Liver (tissue), 9 donors: Measurements from ENCODE around the gene MIOX. TPM values are rescaled to one million over a fixed set of nuclear protein-coding genes. Genes with fewer than 3 reads are reported as not detected.

ENCODE experiments used
- DNase-seq: peaks from one replicate; pipeline ENCODE4 v3.0.0-alpha.2; 2017; ENCODE audit warnings: low spot score
- H3K27ac ChIP-seq, 2 donors: one replicate each; pipeline ENCODE4 v1.7.0; 2013; ENCODE audit warnings: inconsistent platforms in 2 of 2, low read length in 2 of 2, control low read depth in 1 of 2, low read depth in 1 of 2, mild to moderate bottlenecking in 1 of 2
- H3K27me3 ChIP-seq, 4 donors: one replicate each; pipeline versions ENCODE4 v1.6.1 to v1.7.0; 2013; ENCODE audit warnings: low read length in 3 of 4, inconsistent platforms in 1 of 4, mild to moderate bottlenecking in 1 of 4, moderate library complexity in 1 of 4; ENCODE audit not compliant: control insufficient read depth in 4 of 4, insufficient read depth in 4 of 4
- H3K36me3 ChIP-seq, 4 donors: one replicate each; pipeline versions ENCODE4 v1.6.1 to v1.7.0; 2013; ENCODE audit warnings: low read length in 3 of 4, mild to moderate bottlenecking in 3 of 4, low read depth in 1 of 4, moderate library complexity in 1 of 4; ENCODE audit not compliant: control insufficient read depth in 4 of 4, insufficient read depth in 3 of 4
- H3K4me1 ChIP-seq, 4 donors: one replicate each; pipeline versions ENCODE4 v1.6.1 to v1.7.0; 2013; ENCODE audit warnings: low read length in 3 of 4, mild to moderate bottlenecking in 3 of 4, moderate library complexity in 1 of 4; ENCODE audit not compliant: control insufficient read depth in 4 of 4, insufficient read depth in 4 of 4
- H3K4me3 ChIP-seq, 3 donors: one replicate each; pipeline versions ENCODE4 v1.6.1 to v1.7.0; 2013; ENCODE audit warnings: low read length in 3 of 3, control low read depth in 1 of 3, low read depth in 1 of 3, mild to moderate bottlenecking in 1 of 3
- H3K9ac ChIP-seq, 2 donors: one replicate each; pipeline ENCODE4 v1.7.0; 2013; ENCODE audit warnings: low read length in 2 of 2, mild to moderate bottlenecking in 2 of 2, moderate library complexity in 2 of 2, control low read depth in 1 of 2, low read depth in 1 of 2
- H3K9me3 ChIP-seq, 4 donors: one replicate each; pipeline versions ENCODE4 v1.6.1 to v1.7.0; 2013; ENCODE audit warnings: low read length in 3 of 4; ENCODE audit not compliant: control insufficient read depth in 4 of 4
- ATF3 ChIP-seq: IDR thresholded peaks from 2 replicates; pipeline ENCODE4 v1.6.1; 2016; ENCODE audit warnings: antibody characterized with exemption
- EGR1 ChIP-seq, 2 donors: IDR thresholded peaks; 2 replicates each; pipeline ENCODE4 v1.6.1; 2016 to 2018; ENCODE audit warnings: antibody characterized with exemption in 2 of 2, low read depth in 2 of 2
- FOXA1 ChIP-seq: IDR thresholded peaks from 2 replicates; pipeline ENCODE4 v1.6.1; 2016; ENCODE audit warnings: antibody characterized with exemption
- FOXA2 ChIP-seq: IDR thresholded peaks from 2 replicates; pipeline ENCODE4 v1.6.1; 2016; ENCODE audit warnings: antibody characterized with exemption
- GABPA ChIP-seq, 2 donors: IDR thresholded peaks in 1 of 2; conservative IDR thresholded peaks in 1 of 2; 2 replicates each; pipeline ENCODE4 v1.6.1; 2016; ENCODE audit warnings: antibody characterized with exemption in 2 of 2, mild to moderate bottlenecking in 1 of 2, moderate library complexity in 1 of 2
- HNF4A ChIP-seq, 2 donors: conservative IDR thresholded peaks; 2 replicates each; pipeline ENCODE4 v1.6.1; 2016; ENCODE audit warnings: antibody characterized with exemption in 2 of 2, mild to moderate bottlenecking in 2 of 2
- HNF4G ChIP-seq: IDR thresholded peaks from 2 replicates; pipeline ENCODE4 v1.6.1; 2016; ENCODE audit warnings: antibody characterized with exemption
- JUND ChIP-seq, 2 donors: IDR thresholded peaks; 2 replicates each; pipeline ENCODE4 v1.6.1; 2016; ENCODE audit warnings: antibody characterized with exemption in 2 of 2
- MAX ChIP-seq: IDR thresholded peaks from 2 replicates; pipeline ENCODE4 v1.6.1; 2016; ENCODE audit warnings: antibody characterized with exemption
- NR2F2 ChIP-seq: IDR thresholded peaks from 2 replicates; pipeline ENCODE4 v1.6.1; 2016; ENCODE audit warnings: antibody characterized with exemption
- REST ChIP-seq: IDR thresholded peaks from 2 replicates; pipeline ENCODE4 v1.6.1; 2016; ENCODE audit warnings: antibody characterized with exemption, mild to moderate bottlenecking
- RXRA ChIP-seq, 2 donors: IDR thresholded peaks; 2 replicates each; pipeline ENCODE4 v1.6.1; 2017 to 2018; ENCODE audit warnings: antibody characterized with exemption in 2 of 2, mild to moderate bottlenecking in 1 of 2
- SP1 ChIP-seq: IDR thresholded peaks from 2 replicates; pipeline ENCODE4 v1.6.1; 2018; ENCODE audit warnings: antibody characterized with exemption, mild to moderate bottlenecking
- YY1 ChIP-seq: IDR thresholded peaks from 2 replicates; pipeline ENCODE4 v1.6.1; 2016; ENCODE audit warnings: antibody characterized with exemption, mild to moderate bottlenecking
- ZBTB33 ChIP-seq: IDR thresholded peaks from 2 replicates; pipeline ENCODE4 v1.6.1; 2016; ENCODE audit warnings: antibody characterized with exemption
- WGBS: extraction: QIAGEN DNeasy Blood & Tissue Kit; methylation state at CpG from one replicate; pipeline ENCODE4 v1.1.7; 2013; 5-methylcytosine and 5-hydroxymethylcytosine counted together
- polyA plus RNA-seq, 2 donors: library from polyadenylated mRNA; stranded (reverse) in 1 of 2; unstranded in 1 of 2; fragments of 200-250 nt in 1 of 2; fragments of >200 nt in 1 of 2; fragmentation: Nextera tagmentation in 1 of 2; extraction: Ambion mirVana in 1 of 2; gene quantifications; one replicate each; pipeline versions ENCODE4 v1.2.1 to v1.2.3, GENCODE V29; 2013 to 2015
- total RNA-seq, 2 donors: library from RNA; depleted of rRNA; stranded (reverse); fragments of >200 nt; gene quantifications; one replicate each; pipeline ENCODE4 v1.2.3, GENCODE V29; 2014
- TF ChIP-seq, protein P1 (sequence below): fragments of 150-350 bp; IDR thresholded peaks from 2 replicates; pipeline ENCODE4 v1.5.1; 2017; ENCODE audit warnings: improper control_type of control experiment, low read depth, low read length; ENCODE audit not compliant: missing input control
- donor health status: healthy.
- donor health status: healthy.
- donor health status: healthy.
- donor health status: healthy.
- donor health status: healthy.

Gene MIOX
- total and polyA plus RNA-seq, 4 donors, result not detected

GRCh38 chr22:50452649-50453048 is 34.0 kb upstream of the MIOX start:
- TF ChIP-seq JUND (IDR thresholded peaks at IDR 0.05) (no peak), MAX (no peak), HNF4G (no peak), FOXA1 (no peak), REST (no peak), ATF3 (no peak), HNF4A (conservative IDR thresholded peaks at IDR 0.05) (no peak), YY1 (no peak), ZBTB33 (no peak), SP1 (no peak), GABPA (IDR thresholded peaks at IDR 0.05 in 1 of 2, conservative IDR thresholded peaks at IDR 0.05 in 1 of 2) (no peak), FOXA2 (no peak), EGR1 (IDR thresholded peaks at IDR 0.05; ENCODE audit: low read depth in 2 of 2) (no peak), RXRA (IDR thresholded peaks at IDR 0.05) (no peak), NR2F2 (no peak)
- TF ChIP-seq, protein P1, sequence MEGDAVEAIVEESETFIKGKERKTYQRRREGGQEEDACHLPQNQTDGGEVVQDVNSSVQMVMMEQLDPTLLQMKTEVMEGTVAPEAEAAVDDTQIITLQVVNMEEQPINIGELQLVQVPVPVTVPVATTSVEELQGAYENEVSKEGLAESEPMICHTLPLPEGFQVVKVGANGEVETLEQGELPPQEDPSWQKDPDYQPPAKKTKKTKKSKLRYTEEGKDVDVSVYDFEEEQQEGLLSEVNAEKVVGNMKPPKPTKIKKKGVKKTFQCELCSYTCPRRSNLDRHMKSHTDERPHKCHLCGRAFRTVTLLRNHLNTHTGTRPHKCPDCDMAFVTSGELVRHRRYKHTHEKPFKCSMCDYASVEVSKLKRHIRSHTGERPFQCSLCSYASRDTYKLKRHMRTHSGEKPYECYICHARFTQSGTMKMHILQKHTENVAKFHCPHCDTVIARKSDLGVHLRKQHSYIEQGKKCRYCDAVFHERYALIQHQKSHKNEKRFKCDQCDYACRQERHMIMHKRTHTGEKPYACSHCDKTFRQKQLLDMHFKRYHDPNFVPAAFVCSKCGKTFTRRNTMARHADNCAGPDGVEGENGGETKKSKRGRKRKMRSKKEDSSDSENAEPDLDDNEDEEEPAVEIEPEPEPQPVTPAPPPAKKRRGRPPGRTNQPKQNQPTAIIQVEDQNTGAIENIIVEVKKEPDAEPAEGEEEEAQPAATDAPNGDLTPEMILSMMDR, result no peak
- peaks cover 18 to 46% (median 20%) of the 10 kb centered on the region in 4 donors for H3K36me3 ChIP-seq

GRCh38 chr22:50454556-50455075 is 32.0 kb upstream of the MIOX start:
- Histone ChIP-seq H3K9ac (no peak overlapping the region), H3K4me3 (no peak overlapping the region), H3K4me1 (no peaks in the 10 kb centered on the region), H3K27ac (no peak overlapping the region), H3K27me3 (no peaks in the 10 kb centered on the region), H3K36me3 (peaks cover 13 to 52% (median 22%) of the 10 kb centered on the region in 4 donors), H3K9me3 (no peaks in the 10 kb centered on the region)
- no peak for DNase-seq
- 95% methylated on average over 27 of the region's 27 CpGs for WGBS
- no peak for TF ChIP-seq HNF4A (conservative IDR thresholded peaks at IDR 0.05)
- TF ChIP-seq HNF4G, result no peak
- no peak for TF ChIP-seq RXRA (IDR thresholded peaks at IDR 0.05)
- TF ChIP-seq, protein P1, result no peak
- TF ChIP-seq YY1, result no peak
- no peak for TF ChIP-seq NR2F2
- TF ChIP-seq REST, result no peak
- TF ChIP-seq MAX, result no peak
- no peak for TF ChIP-seq SP1

More at GRCh38 chr22:50452649-50453048, 34.0 kb upstream of the MIOX start:
- WGBS, result 95% methylated on average over 5 of the region's 5 CpGs
- Histone ChIP-seq H3K27ac (no peak overlapping the region), H3K9ac (no peak overlapping the region), H3K4me1 (no peaks in the 10 kb centered on the region), H3K9me3 (no peaks in the 10 kb centered on the region), H3K27me3 (no peaks in the 10 kb centered on the region), H3K4me3 (no peak overlapping the region)
- DNase-seq, result no peak
